ENCODE data around the gene MAGI2.

MAGI2 gene

DNA sequence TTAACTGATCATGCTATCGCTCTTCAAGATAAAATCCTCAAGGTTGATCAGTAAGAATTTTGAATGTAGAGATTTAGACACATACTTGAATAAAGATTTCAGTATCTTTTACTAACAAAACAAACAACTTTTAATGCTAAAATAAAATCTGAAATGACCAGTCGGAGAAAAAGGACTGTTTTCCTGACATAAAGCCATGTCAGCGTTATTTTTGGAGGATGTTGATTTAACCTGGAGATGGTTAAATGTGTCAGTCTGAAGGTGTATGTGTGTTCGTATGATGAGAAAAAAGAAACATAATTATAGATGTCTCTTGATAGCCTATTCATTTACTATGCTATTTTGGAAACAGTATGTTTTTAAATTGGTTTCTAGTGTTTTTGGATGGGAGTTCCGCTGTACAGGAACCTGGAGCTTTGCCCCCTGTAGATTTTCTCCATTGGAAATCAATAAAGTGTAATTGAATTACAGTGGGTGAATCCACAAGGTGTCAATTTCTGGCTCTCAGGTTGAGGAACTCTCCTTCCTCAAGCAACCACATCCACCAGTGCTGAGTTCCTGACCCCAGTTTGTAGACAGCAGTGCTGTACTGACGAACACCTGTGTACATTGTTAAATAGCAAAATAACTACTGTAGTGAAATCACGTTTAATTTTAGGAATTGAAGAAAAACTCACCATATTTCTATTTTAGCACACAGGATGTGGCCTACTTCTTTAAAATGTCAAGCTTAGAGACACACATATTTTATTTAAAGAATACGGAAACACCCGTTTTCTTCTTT, 670.1 kb downstream of the MAGI2 start:
- POLR2A ChIA-PET (ENCODE audit: low non-redundant PET): interaction anchor here (0.6 kb wide), 1 partner anchor 497 kb away, joined by 3 read pairs; no protein-coding TSS in a partner anchor
- H3K27ac ChIP-seq: no peak overlapping the region
- CTCF ChIA-PET: no interaction called here
- no peak for TF ChIP-seq CTCF (conservative IDR thresholded peaks at IDR 0.05; ENCODE audit: low read depth)
- DNase-seq (ENCODE audit: low spot score): no peak

GRCh38 chr7:78780560-78780959, 672.9 kb downstream of the MAGI2 start:
- TF ChIP-seq CTCF (conservative IDR thresholded peaks at IDR 0.05; ENCODE audit: low read depth): no peak
- no peak for DNase-seq (ENCODE audit: low spot score)
- H3K27ac ChIP-seq: no peak overlapping the region
- POLR2A ChIA-PET (ENCODE audit: low non-redundant PET): no interaction called here
- CTCF ChIA-PET: no interaction called here

DNA sequence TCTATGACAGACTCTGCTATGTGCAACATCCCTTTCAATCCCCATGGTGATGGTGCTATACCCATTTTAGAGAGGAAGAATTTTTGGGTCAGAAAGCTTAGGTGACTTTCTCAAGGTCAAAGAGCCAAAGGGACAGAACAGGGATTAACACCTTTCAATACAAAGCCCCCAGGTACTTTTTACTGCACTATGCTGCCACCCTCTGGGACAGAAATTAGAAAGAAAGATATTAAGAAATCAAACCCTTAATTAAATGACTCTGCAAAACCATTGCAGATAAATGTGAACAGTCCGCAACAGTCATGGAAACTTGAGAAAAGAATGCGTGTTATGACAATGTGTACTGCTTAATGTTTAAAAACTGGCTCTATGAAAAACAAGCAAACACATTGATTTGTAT, 673.7 kb downstream of the MAGI2 start:
- no peak for TF ChIP-seq CTCF (conservative IDR thresholded peaks at IDR 0.05; ENCODE audit: low read depth)
- POLR2A ChIA-PET (ENCODE audit: low non-redundant PET): no interaction called here
- CTCF ChIA-PET: interaction anchor here (0.9 kb wide), 1 partner anchor 93 kb away, joined by 3 read pairs; no protein-coding TSS in a partner anchor
- DNase-seq (ENCODE audit: low spot score): no peak
- no peak overlapping the region for H3K27ac ChIP-seq

DNA sequence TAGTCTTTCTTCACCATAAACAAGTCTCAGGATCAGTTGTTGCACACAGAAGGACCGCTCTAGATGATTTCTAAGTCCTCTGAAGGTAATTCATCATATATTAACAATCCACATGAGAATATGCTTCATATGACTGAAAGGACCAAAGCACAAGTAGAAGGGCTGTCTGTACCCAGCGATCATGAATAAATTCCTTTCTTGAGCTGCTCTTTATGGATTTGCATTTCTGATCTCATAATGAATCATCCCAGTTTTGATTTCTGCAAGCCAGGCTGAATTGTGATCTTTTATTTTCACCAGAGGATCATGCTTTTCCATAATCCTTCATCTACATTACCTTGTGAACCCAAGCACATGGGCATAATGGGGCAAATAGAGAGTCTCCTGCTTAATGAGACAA, 675.6 kb downstream of the MAGI2 start:
- DNase-seq (ENCODE audit: low spot score): peak; percentile 8
- POLR2A ChIA-PET (ENCODE audit: low non-redundant PET): no interaction called here
- CTCF ChIA-PET: interaction anchor here (0.7 kb wide), 1 partner anchor 31 kb away, joined by 3 read pairs; no protein-coding TSS in a partner anchor
- no peak overlapping the region for H3K27ac ChIP-seq
- TF ChIP-seq CTCF (conservative IDR thresholded peaks at IDR 0.05; ENCODE audit: low read depth): no peak

DNA sequence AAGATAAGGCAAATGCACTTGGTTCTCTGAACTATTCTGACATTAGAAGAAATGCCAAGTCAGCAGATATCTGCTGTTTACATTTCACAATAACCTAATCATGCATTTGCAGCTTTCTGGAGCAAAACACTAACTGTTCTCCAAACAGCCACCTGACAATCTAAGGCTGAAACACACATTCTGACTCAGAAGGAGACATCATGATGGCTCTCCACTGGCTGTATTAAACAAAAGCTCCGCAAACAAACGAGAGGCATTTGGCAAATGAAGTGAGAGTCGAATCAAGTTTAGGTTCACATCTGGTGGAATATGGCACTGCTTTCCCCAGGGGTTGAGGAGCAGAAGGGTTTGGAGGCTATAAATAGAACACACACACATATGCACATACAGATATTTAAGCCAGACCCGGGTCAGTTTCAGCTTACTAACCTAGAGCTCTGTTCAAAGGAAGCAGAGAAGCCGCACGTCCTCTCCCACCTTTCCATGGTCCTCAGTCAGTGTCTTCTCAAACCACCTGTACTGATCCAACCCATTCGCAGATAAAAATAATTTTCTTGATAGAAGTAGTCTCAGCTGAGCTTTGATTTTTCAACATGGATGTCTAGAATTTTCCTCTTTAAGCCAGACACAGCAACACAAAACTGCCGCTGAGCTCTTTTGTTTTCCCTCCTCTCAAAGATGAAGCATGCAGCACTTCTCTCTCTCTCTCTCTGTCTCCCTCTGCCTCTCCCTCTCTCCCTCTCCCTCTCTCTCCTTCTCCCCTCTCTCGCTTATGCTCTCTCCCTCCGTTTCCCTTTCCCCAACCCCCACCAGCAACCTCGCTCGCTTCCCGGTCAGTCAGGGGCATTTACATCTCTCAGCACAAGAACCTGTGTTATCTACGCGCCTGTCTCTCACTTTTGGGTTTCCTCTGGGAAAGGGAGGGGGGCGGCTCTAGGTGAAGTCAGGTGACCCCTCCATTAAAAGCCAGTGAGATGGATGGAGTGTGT, 682.8 kb downstream of the MAGI2 start:
- DNase-seq (ENCODE audit: low spot score): no peak
- POLR2A ChIA-PET (ENCODE audit: low non-redundant PET): no interaction called here
- CTCF ChIA-PET: interaction anchor here (0.5 to 0.7 kb wide), 3 partner anchors 15 to 495 kb away, joined by 3 to 6 read pairs (median 3); no protein-coding TSS in a partner anchor
- H3K27ac ChIP-seq: no peak overlapping the region
- no peak for TF ChIP-seq CTCF (conservative IDR thresholded peaks at IDR 0.05; ENCODE audit: low read depth)

DNA sequence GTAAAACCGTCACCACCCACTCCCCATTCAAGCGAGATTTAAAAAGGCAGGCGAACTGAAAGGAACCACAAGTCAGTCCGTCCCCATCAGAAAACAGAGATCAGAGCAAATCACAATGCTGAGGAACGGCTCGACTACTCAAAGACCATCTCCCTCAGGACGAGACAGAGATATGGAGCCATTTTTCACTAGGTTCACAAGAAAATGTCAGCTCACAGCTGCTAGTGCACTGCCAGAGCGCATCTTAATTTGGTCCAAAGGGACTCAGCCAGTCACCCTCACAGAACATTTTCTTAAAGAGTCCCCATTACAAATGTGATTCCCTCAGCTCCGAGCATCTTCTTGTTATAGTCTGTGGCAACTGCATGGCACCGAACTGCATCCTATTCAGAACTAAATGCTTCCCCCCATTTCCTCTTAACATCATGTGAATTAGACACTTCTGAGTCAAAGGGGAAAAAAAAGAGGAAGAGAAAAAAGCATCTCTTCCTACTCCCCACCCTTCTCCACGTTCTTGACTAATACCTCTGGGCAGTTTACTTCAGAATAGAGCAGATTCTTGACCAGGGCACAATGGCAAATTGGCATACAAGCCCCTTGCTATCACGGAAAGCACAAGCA, 683.9 kb downstream of the MAGI2 start:
- no peak for TF ChIP-seq CTCF (conservative IDR thresholded peaks at IDR 0.05; ENCODE audit: low read depth)
- no peak for DNase-seq (ENCODE audit: low spot score)
- no peak overlapping the region for H3K27ac ChIP-seq
- ChIA-PET CTCF (interaction anchor here (0.6 kb wide), 1 partner anchor 21 kb away, joined by 3 read pairs; no protein-coding TSS in a partner anchor), POLR2A (ENCODE audit: low non-redundant PET) (no interaction called here)
